ENCODE data around the gene CCR6.
"Not testable (repeated sequence)": the region's sequence is repeated elsewhere in the genome, so short reads cannot be mapped to it uniquely, and the experiment has no call there.

DNA sequence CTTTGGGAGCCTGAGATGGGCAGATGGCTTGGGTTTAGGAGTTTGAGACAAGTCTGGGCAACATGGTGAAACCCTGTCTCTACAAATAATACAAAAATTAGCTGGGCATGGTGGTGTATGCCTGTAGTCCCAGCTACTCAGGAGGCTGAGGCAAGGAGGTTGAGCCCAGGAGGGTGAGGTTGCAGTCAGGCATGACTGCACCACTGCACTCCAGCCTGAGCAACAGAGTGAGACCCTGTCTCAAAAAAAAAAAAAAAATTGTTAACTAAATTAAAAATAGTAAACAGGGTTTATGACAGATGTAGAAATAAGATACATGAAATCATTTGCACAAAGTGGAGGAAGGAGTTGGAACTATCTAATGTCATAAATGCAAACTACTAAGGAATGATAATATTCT, 34.2 kb upstream of the CCR6 start:
- TF ChIP-seq POLR2A (IDR thresholded peaks at IDR 0.05; ENCODE audit: low read length); EP300 (IDR thresholded peaks at IDR 0.05); CHD2 (IDR thresholded peaks at IDR 0.05; ENCODE audit: low read length, partially characterized antibody); POLR2AphosphoS2 (conservative IDR thresholded peaks at IDR 0.05; ENCODE audit: low read length): not testable (repeated sequence)
- TF ChIP-seq, protein P1, sequence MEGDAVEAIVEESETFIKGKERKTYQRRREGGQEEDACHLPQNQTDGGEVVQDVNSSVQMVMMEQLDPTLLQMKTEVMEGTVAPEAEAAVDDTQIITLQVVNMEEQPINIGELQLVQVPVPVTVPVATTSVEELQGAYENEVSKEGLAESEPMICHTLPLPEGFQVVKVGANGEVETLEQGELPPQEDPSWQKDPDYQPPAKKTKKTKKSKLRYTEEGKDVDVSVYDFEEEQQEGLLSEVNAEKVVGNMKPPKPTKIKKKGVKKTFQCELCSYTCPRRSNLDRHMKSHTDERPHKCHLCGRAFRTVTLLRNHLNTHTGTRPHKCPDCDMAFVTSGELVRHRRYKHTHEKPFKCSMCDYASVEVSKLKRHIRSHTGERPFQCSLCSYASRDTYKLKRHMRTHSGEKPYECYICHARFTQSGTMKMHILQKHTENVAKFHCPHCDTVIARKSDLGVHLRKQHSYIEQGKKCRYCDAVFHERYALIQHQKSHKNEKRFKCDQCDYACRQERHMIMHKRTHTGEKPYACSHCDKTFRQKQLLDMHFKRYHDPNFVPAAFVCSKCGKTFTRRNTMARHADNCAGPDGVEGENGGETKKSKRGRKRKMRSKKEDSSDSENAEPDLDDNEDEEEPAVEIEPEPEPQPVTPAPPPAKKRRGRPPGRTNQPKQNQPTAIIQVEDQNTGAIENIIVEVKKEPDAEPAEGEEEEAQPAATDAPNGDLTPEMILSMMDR (IDR thresholded peaks at IDR 0.05) = not testable (repeated sequence)
